SU-DHL-6 (cell line): ENCODE results near the gene ATG9B.

Source experiments
- CTCF ChIP-seq: fragments of 200-600 bp; sonication (generic); IDR thresholded peaks from one replicate; pipeline ENCODE4 v1.5.1; 2017; ENCODE audit warnings: antibody characterized with exemption, mild to moderate bottlenecking, low read length, moderate library complexity; ENCODE audit not compliant: insufficient read depth, poor library complexity, severe bottlenecking
- EZH2phosphoT487 ChIP-seq: fragments of 200-600 bp; sonication (generic), shearing (Covaris generic); conservative IDR thresholded peaks from 2 replicates; pipeline ENCODE4 v1.6.1; 2018; ENCODE audit warnings: mild to moderate bottlenecking, antibody characterized with exemption, low read length, moderate library complexity, mixed read lengths

DNA sequence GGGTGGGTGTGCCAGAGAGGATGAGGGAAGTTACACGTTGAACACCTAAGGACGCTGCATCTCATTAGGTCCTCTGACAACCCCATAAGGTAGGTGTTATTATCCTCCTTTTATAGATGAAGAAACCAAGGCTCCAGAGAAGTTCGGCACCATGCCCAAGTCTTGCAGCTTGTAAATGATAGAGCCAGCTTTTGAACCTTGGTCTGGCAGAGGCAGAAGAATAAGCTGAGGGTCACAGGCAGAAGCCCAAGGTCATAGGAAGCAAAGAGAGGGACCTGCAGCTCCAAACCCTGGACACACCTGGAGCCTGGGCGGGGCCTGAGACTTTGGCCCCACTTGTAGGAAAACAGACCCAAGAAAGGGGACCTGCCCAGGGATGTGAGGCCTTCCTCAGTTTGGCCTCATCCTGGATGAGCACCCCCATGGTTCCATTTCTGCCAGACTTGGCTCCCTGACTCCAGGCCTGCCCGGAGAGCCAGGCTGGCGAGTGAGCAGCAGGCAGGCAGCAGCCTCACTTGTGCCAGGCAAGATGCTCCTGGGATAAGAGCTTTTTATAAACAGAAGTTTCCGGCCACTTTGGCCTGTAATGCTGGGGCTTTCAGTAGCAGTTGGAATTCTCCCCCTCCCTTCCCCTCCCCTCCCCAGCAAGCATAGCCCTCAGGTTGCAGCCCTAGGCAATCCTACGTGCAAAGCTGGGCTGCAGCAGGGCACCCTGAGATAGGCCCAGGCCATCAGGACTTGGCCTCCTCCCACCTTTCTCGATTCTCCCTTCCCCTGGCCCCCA lies 48.6 kb downstream of the ATG9B start:
- TF ChIP-seq CTCF (no peak), EZH2phosphoT487 (no peak)
